B cell (primary cell): ENCODE results near the gene RHOT2. TPM values are rescaled to one million over a fixed set of nuclear protein-coding genes. Genes with fewer than 3 reads are reported as not detected.
A peak's percentile ranks its signal among the peaks of the same experiment; 100 is the strongest.

ENCODE experiments used
- ATAC-seq: fragments of 200-7000 bp; cut with Tn5 transposase; one replicate; pipeline ENCODE4 v1.10.0; 2021; ENCODE audit warnings: low read depth, mild to moderate bottlenecking, moderate number of reproducible peaks, moderate library complexity
- CTCF ChIA-PET: fragments of 350-600 bp; sonication (Branson Sonifier 250); formaldehyde crosslinking; loops from one replicate; lab custom pipeline; 2021; ENCODE audit warnings: antibody characterized with exemption, inconsistent platforms; lab: Charles Lee
- POLR2A ChIA-PET: fragments of 350-600 bp; sonication (Branson Sonifier 250); formaldehyde crosslinking; loops from one replicate; lab custom pipeline; 2021; ENCODE audit warnings: antibody characterized with exemption; lab: Charles Lee
- DNase-seq: peaks from one replicate; pipeline ENCODE4 v3.0.0; 2013
- H2AFZ ChIP-seq: 2 replicates; pipeline ENCODE4 v1.6.1; 2012; ENCODE audit warnings: mild to moderate bottlenecking, low read depth, low read length; ENCODE audit not compliant: insufficient read depth, poor library complexity, severe bottlenecking
- H3K27ac ChIP-seq, 2 donors: 1 replicate in 1 of 2; 2 replicates in 1 of 2; pipeline ENCODE4 v1.5.1; 2012 to 2013; ENCODE audit warnings: low read length in 2 of 2, mild to moderate bottlenecking in 2 of 2, moderate library complexity in 1 of 2
- H3K27me3 ChIP-seq, 4 experiments: fragments of 200-600 bp in 1 of 4; sonication (generic) in 1 of 4; replicated peaks in 1 of 4; 1 replicate in 2 of 4; 2 replicates in 2 of 4; pipeline versions ENCODE4 v1.6.1 to v1.7.0; 2013 to 2016; ENCODE audit warnings: low read length in 3 of 4, mild to moderate bottlenecking in 2 of 4, mixed read lengths in 1 of 4, moderate library complexity in 1 of 4; ENCODE audit not compliant: insufficient read depth in 4 of 4, control insufficient read depth in 3 of 4; ENCODE audit errors: control extremely low read depth in 1 of 4
- H3K36me3 ChIP-seq, 2 experiments: replicated peaks in 1 of 2; 1 replicate in 1 of 2; 2 replicates in 1 of 2; pipeline versions ENCODE4 v1.6.1 to v1.7.1; 2013; ENCODE audit warnings: low read length in 1 of 2; ENCODE audit not compliant: insufficient read depth in 2 of 2, control insufficient read depth in 1 of 2; ENCODE audit errors: control extremely low read depth in 1 of 2, extremely low read depth in 1 of 2
- H3K4me1 ChIP-seq, 2 donors: fragments of 200-600 bp in 1 of 2; sonication (generic) in 1 of 2; 1 replicate in 1 of 2; 2 replicates in 1 of 2; pipeline versions ENCODE4 v1.5.1 to v1.6.1; 2013 to 2017; ENCODE audit warnings: low read length in 2 of 2; ENCODE audit not compliant: control insufficient read depth in 2 of 2, insufficient read depth in 2 of 2
- H3K4me2 ChIP-seq: replicated peaks from 2 replicates; pipeline ENCODE3; 2012; ENCODE audit warnings: mild to moderate bottlenecking, low read depth, low read length; ENCODE audit not compliant: poor library complexity, severe bottlenecking
- H3K4me3 ChIP-seq, 5 experiments: fragments of 200-600 bp in 1 of 5; sonication (generic) in 1 of 5; 1 replicate in 3 of 5; 2 replicates in 2 of 5; pipeline versions ENCODE4 v1.5.1 to v1.7.0; 2011 to 2016; ENCODE audit warnings: low read length in 4 of 5, mild to moderate bottlenecking in 4 of 5, low read depth in 2 of 5, control low read depth in 1 of 5, moderate library complexity in 1 of 5; ENCODE audit not compliant: insufficient read depth in 1 of 5; ENCODE audit errors: control extremely low read depth in 1 of 5, extremely low read depth in 1 of 5
- H3K79me2 ChIP-seq: fragments of 200-600 bp; sonication (generic); one replicate; pipeline ENCODE4 v1.6.0; 2016; ENCODE audit warnings: low read length; ENCODE audit not compliant: control insufficient read depth, insufficient read depth
- H3K9ac ChIP-seq: fragments of 200-600 bp; sonication (generic); 2 replicates; pipeline ENCODE4 v1.6.1; 2017; ENCODE audit warnings: mild to moderate bottlenecking, low read length, moderate library complexity
- H3K9me3 ChIP-seq, 3 donors: one replicate each; pipeline versions ENCODE4 v1.6.1 to v1.7.1; 2013; ENCODE audit warnings: low read length in 2 of 3; ENCODE audit not compliant: control insufficient read depth in 2 of 3, insufficient read depth in 1 of 3; ENCODE audit errors: control extremely low read depth in 1 of 3
- H4K20me1 ChIP-seq: 2 replicates; pipeline ENCODE4 v1.6.0; 2012; ENCODE audit warnings: mild to moderate bottlenecking, low read length; ENCODE audit not compliant: insufficient read depth, control insufficient read depth, poor library complexity, severe bottlenecking
- H3K27ac Mint-ChIP-seq: one replicate; pipeline ENCODE4 v1.8.0; 2021; ENCODE audit warnings: mixed read lengths
- H3K27me3 Mint-ChIP-seq: one replicate; pipeline ENCODE4 v1.8.0; 2021; ENCODE audit warnings: mixed read lengths
- H3K4me1 Mint-ChIP-seq: one replicate; pipeline ENCODE4 v1.8.0; 2021; ENCODE audit warnings: mixed read lengths
- H3K4me3 Mint-ChIP-seq: one replicate; pipeline ENCODE4 v1.8.0; 2021; ENCODE audit warnings: mixed read lengths
- H3K9me3 Mint-ChIP-seq: one replicate; pipeline ENCODE4 v1.8.0; 2022; ENCODE audit warnings: mixed read lengths; ENCODE audit not compliant: insufficient read depth
- CTCF ChIP-seq: fragments of 200-600 bp; IDR thresholded peaks from one replicate; pipeline ENCODE4 v1.8.0; 2022; ENCODE audit warnings: antibody characterized with exemption, mild to moderate bottlenecking
- EZH2 ChIP-seq: IDR thresholded peaks from 2 replicates; pipeline ENCODE4 v1.6.1; 2012; ENCODE audit warnings: borderline replicate concordance, low read depth, mild to moderate bottlenecking, moderate library complexity, low read length; ENCODE audit not compliant: insufficient read depth, poor library complexity, severe bottlenecking
- WGBS: methylation state at CpG from one replicate; pipeline ENCODE4 v1.1.5; 2013; ENCODE audit warnings: missing lambda C conversion rate; ENCODE audit not compliant: insufficient coverage; 5-methylcytosine and 5-hydroxymethylcytosine counted together
- intact Hi-C: fragments of 100-400 bp; cut with micrococcal nuclease; formaldehyde crosslinking; loops from one replicate; pipeline ENCODE4 v1.10.0; 2022
- polyA plus RNA-seq: library from polyadenylated mRNA; depleted of rRNA; stranded (reverse); fragments of >200 nt; gene quantifications from 2 replicates; pipeline ENCODE4 v1.2.3, GENCODE V29; 2012
- total RNA-seq, 2 donors: library from RNA; stranded (reverse); fragments of 120-200 nt in 1 of 2; gene quantifications; 1 replicate in 1 of 2; 2 replicates in 1 of 2; pipeline versions ENCODE4 v1.2.3 to v1.2.4, GENCODE V29; 2013 to 2022

The RHOT2 gene
- total and polyA plus RNA-seq, 2 donors (not counting 1 experiment from before 2014, with no cell fraction given) = 207 to 461 TPM

- Histone ChIP-seq H3K9ac (no peak overlapping the region), H2AFZ (no peak overlapping the region), H3K79me2 (no peaks in the 10 kb centered on the region), H3K36me3 (no peaks in the 10 kb centered on the region), H4K20me1 (no peaks in the 10 kb centered on the region), H3K27ac (no peak overlapping the region), H3K27me3 (no peaks in the 10 kb centered on the region), H3K4me3 (peak overlapping the region in 1 of 5 experiments; percentile 15), H3K9me3 (no peaks in the 10 kb centered on the region), H3K4me2 (peak overlapping the region; percentile 78), H3K4me1 (peaks cover 10 to 17% of the 10 kb centered on the region in 2 donors)
- peaks cover 10% of the 10 kb centered on the region for H3K4me1 Mint-ChIP-seq
- TF ChIP-seq CTCF = peak; percentile 12
- TF ChIP-seq EZH2 = no peak
- DNase-seq = no peak
- H3K27ac Mint-ChIP-seq = peak overlapping the region; percentile 56
- no peak for ATAC-seq
- H3K27me3 Mint-ChIP-seq = no peaks in the 10 kb centered on the region
- ChIA-PET CTCF (interaction anchor here (0.7 to 1.4 kb wide), 3 partner anchors 12 to 82 kb away, joined by 3 to 6 read pairs (median 5); partner anchors contain the start of gene METTL26), POLR2A (interaction anchor here (1.0 to 1.7 kb wide), 2 partner anchors 12 to 277 kb away, joined by 5 to 6 read pairs; partner anchors contain the start of gene WDR90)
- intact Hi-C loops = loop anchor here (2.0 kb wide), 1 partner anchor 23 kb away; the partner anchor contains the start of gene JMJD8
- H3K4me3 Mint-ChIP-seq = peak overlapping the region; percentile 52
- H3K9me3 Mint-ChIP-seq = no peaks in the 10 kb centered on the region
- WGBS = 56% methylated on average over 33 of the region's 35 CpGs
Measured at GRCh38 chr16:661184-661821, 6.6 kb upstream of the RHOT2 start.

- Histone ChIP-seq H3K9ac (no peak overlapping the region), H3K27me3 (no peaks in the 10 kb centered on the region), H3K4me3 (no peak overlapping the region), H3K4me1 (peaks cover 11 to 23% of the 10 kb centered on the region in 2 donors), H3K4me2 (no peak overlapping the region), H3K36me3 (no peaks in the 10 kb centered on the region), H3K9me3 (no peaks in the 10 kb centered on the region), H3K79me2 (no peaks in the 10 kb centered on the region), H2AFZ (no peak overlapping the region), H3K27ac (no peak overlapping the region), H4K20me1 (no peaks in the 10 kb centered on the region)
- 96% methylated on average over 19 of the region's 19 CpGs for WGBS
- POLR2A ChIA-PET = no interaction called here
- Mint-ChIP-seq H3K27me3 (no peaks in the 10 kb centered on the region), H3K4me3 (no peak overlapping the region), H3K4me1 (peaks cover 10% of the 10 kb centered on the region), H3K9me3 (no peaks in the 10 kb centered on the region), H3K27ac (no peak overlapping the region)
- DNase-seq (no peak), ATAC-seq (no peak)
- CTCF ChIA-PET = interaction anchor here (1.1 to 1.2 kb wide), 2 partner anchors 11 to 26 kb away, joined by 3 to 5 read pairs; partner anchors contain the start of gene METTL26
- intact Hi-C loops = no loop called here
- TF ChIP-seq CTCF (no peak), EZH2 (no peak)
Measured at GRCh38 chr16:662095-662494, 5.8 kb upstream of the RHOT2 start.
